DND-41 (cell line): ENCODE results near the gene C8B.

Source experiments
- CTCF ChIP-seq: IDR thresholded peaks from 2 replicates; pipeline ENCODE4 v1.5.1; 2012; ENCODE audit warnings: borderline replicate concordance, low read length, moderate library complexity, mild to moderate bottlenecking; ENCODE audit not compliant: poor library complexity, severe bottlenecking; ENCODE audit errors: extremely low read depth
- EZH2 ChIP-seq: IDR thresholded peaks from 3 replicates; pipeline ENCODE4 v1.6.1; 2012; ENCODE audit warnings: borderline replicate concordance, low read depth, mild to moderate bottlenecking, moderate library complexity, low read length, inconsistent platforms; ENCODE audit not compliant: severe bottlenecking

- no peak for TF ChIP-seq CTCF
- TF ChIP-seq EZH2, result no peak
Observed at GRCh38 chr1:56901716-56902115, 64.1 kb downstream of the C8B start.
